ENCODE measurements around the gene IL1B. TPM values are rescaled to one million over a fixed set of nuclear protein-coding genes. Genes with fewer than 3 reads are reported as not detected.

Gene IL1B
- polyA plus RNA-seq, 1 of the 3 experiments (the other 2 are of a cell fraction): 0.25 TPM

- H3F3A ChIP-seq (replicated peaks; ENCODE audit: insufficient read depth): peaks cover 6% of the 10 kb centered on the region
- H2AFZ ChIP-seq (ENCODE audit: low read depth): peak overlapping the region; percentile 39; the same call in 1 of the 2 replicates
- WGBS (ENCODE audit: low lambda C conversion rate): 29% methylated on average over 2 of the region's 2 CpGs
- no peaks in the 10 kb centered on the region for H3K9me3 ChIP-seq
- no peaks in the 10 kb centered on the region for H3K27me3 ChIP-seq (ENCODE audit: insufficient read depth)
- DNase-seq: no peak
- CTCF ChIA-PET: no interaction called here
- no peak overlapping the region for H3K9ac ChIP-seq
- no peak overlapping the region for H3K4me2 ChIP-seq
- no peak overlapping the region for H3K27ac ChIP-seq (ENCODE audit: low read depth in 2 of 2, low read length in 1 of 2)
- no peaks in the 10 kb centered on the region for H3K9me2 ChIP-seq
- peaks cover 0 to 7% of the 10 kb centered on the region in 2 experiments; a peak in 1 of 4 replicates for H3K4me1 ChIP-seq (ENCODE audit: control insufficient read depth in 1 of 2, insufficient read depth in 2 of 2, low read depth in 1 of 2, low read length in 1 of 2)
- no peaks in the 10 kb centered on the region for H3K36me3 ChIP-seq (replicated peaks in 1 of 2; ENCODE audit: control insufficient read depth in 1 of 2, insufficient read depth in 2 of 2, low read length in 1 of 2)
- H3K79me2 ChIP-seq (ENCODE audit: insufficient read depth): no peaks in the 10 kb centered on the region
- no peaks in the 10 kb centered on the region for H4K20me1 ChIP-seq (ENCODE audit: insufficient read depth)
- TF ChIP-seq POLR2AphosphoS5 (IDR thresholded peaks at IDR 0.05; ENCODE audit: low read depth, low read length): no peak
- no peak for TF ChIP-seq SIN3A (IDR thresholded peaks at IDR 0.05; ENCODE audit: borderline replicate concordance, low read depth, low read length)
- TF ChIP-seq RFX5 (IDR thresholded peaks at IDR 0.05; ENCODE audit: low read length): no peak
- TF ChIP-seq RCOR1 (IDR thresholded peaks at IDR 0.05; ENCODE audit: low read length): no peak
- TF ChIP-seq EZH2phosphoT487 (IDR thresholded peaks at IDR 0.05; ENCODE audit: borderline replicate concordance, low read depth): no peak
- TF ChIP-seq NFIC (IDR thresholded peaks at IDR 0.05; ENCODE audit: borderline replicate concordance): no peak
- TF ChIP-seq FOSL2 (IDR thresholded peaks at IDR 0.05; ENCODE audit: borderline replicate concordance, low read depth): no peak
- no peak for TF ChIP-seq REST (IDR thresholded peaks at IDR 0.05; ENCODE audit: low read depth, low read length)
- TF ChIP-seq SMC3 (IDR thresholded peaks at IDR 0.05; ENCODE audit: low read depth, low read length): no peak
- TF ChIP-seq MEF2A (IDR thresholded peaks at IDR 0.05; ENCODE audit: borderline replicate concordance, low read depth): no peak
- no peak for TF ChIP-seq YY1 (IDR thresholded peaks at IDR 0.05; ENCODE audit: low read depth)
- TF ChIP-seq, protein P1, sequence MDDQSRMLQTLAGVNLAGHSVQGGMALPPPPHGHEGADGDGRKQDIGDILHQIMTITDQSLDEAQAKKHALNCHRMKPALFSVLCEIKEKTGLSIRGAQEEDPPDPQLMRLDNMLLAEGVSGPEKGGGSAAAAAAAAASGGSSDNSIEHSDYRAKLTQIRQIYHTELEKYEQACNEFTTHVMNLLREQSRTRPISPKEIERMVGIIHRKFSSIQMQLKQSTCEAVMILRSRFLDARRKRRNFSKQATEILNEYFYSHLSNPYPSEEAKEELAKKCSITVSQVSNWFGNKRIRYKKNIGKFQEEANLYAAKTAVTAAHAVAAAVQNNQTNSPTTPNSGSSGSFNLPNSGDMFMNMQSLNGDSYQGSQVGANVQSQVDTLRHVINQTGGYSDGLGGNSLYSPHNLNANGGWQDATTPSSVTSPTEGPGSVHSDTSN (IDR thresholded peaks at IDR 0.05): no peak
- POLR2A ChIA-PET: no interaction called here
- no peak overlapping the region for H3K4me3 ChIP-seq (ENCODE audit: low read depth in 2 of 2, low read length in 1 of 2)
These were observed 22.3 kb downstream of the IL1B start for GRCh38 chr2:112814278-112814677.

DNA sequence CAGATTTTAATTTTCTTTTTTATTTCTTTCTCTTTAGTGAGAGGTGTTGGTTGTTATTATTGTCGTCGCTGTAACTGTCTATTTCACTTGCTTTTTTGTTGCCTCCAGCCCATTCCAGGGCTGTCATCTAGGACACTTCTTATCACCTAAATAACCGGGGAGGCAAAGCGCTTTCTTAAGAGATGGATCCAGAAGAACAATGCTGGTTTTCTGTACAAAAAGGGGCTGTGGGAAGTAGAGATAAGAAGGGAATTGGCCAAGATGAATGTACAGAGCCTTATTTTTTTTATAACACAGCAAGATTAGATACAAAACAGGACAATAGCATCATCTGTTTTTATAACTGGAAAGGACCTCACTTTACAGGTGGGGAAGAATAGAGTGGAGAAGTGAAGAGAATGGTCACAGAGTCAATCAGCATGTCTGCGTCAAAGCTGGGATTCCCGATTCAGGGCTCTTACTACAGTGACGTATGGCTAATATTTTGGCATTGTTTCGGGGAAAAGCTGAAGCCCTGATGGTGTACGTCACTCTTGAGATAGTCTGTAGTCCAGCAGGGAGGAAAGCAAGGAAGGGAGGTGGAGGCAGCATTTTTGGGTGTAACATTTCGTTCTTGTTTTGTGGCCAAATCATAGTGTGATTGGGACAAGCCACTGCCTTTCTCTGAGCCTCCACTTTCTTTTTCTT lies 23.2 kb downstream of the IL1B start:
- no peak overlapping the region for H3K9ac ChIP-seq
- H3K36me3 ChIP-seq (replicated peaks in 1 of 2; ENCODE audit: control insufficient read depth in 1 of 2, insufficient read depth in 2 of 2, low read length in 1 of 2): no peaks in the 10 kb centered on the region
- H2AFZ ChIP-seq (ENCODE audit: low read depth): no peak overlapping the region
- no peaks in the 10 kb centered on the region for H3K27me3 ChIP-seq (ENCODE audit: insufficient read depth)
- TF ChIP-seq GABPA (IDR thresholded peaks at IDR 0.05; ENCODE audit: low read depth) (no peak), TEAD4 (IDR thresholded peaks at IDR 0.05; ENCODE audit: borderline replicate concordance, insufficient read depth) (no peak), POLR2AphosphoS5 (IDR thresholded peaks at IDR 0.05; ENCODE audit: low read depth, low read length) (no peak), RAD21 (IDR thresholded peaks at IDR 0.05; ENCODE audit: low read length) (no peak), TAF1 (IDR thresholded peaks at IDR 0.05; ENCODE audit: borderline replicate concordance, low read depth, low read length) (no peak), GATA2 (CRISPR knock-in tag; IDR thresholded peaks at IDR 0.05) (no peak), FOXJ3 (CRISPR knock-in tag; IDR thresholded peaks at IDR 0.05) (no peak), FOSL2 (IDR thresholded peaks at IDR 0.05; ENCODE audit: borderline replicate concordance, low read depth) (no peak)
- TF ChIP-seq, protein P2, sequence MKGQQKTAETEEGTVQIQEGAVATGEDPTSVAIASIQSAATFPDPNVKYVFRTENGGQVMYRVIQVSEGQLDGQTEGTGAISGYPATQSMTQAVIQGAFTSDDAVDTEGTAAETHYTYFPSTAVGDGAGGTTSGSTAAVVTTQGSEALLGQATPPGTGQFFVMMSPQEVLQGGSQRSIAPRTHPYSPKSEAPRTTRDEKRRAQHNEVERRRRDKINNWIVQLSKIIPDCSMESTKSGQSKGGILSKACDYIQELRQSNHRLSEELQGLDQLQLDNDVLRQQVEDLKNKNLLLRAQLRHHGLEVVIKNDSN (IDR thresholded peaks at IDR 0.05; ENCODE audit: borderline replicate concordance, low read depth): no peak
- TF ChIP-seq, protein P3, sequence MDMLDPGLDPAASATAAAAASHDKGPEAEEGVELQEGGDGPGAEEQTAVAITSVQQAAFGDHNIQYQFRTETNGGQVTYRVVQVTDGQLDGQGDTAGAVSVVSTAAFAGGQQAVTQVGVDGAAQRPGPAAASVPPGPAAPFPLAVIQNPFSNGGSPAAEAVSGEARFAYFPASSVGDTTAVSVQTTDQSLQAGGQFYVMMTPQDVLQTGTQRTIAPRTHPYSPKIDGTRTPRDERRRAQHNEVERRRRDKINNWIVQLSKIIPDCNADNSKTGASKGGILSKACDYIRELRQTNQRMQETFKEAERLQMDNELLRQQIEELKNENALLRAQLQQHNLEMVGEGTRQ (IDR thresholded peaks at IDR 0.05; ENCODE audit: borderline replicate concordance, low read depth, low read length): no peak
- H3F3A ChIP-seq (replicated peaks; ENCODE audit: insufficient read depth): peaks cover 6% of the 10 kb centered on the region
- no peaks in the 10 kb centered on the region for H3K79me2 ChIP-seq (ENCODE audit: insufficient read depth)
- ChIA-PET POLR2A (no interaction called here), CTCF (no interaction called here)
- H3K4me2 ChIP-seq: no peak overlapping the region
- H3K4me1 ChIP-seq (ENCODE audit: control insufficient read depth in 1 of 2, insufficient read depth in 2 of 2, low read depth in 1 of 2, low read length in 1 of 2): peaks cover 0 to 7% of the 10 kb centered on the region in 2 experiments; a peak in 1 of 4 replicates
- no peak overlapping the region for H3K27ac ChIP-seq (ENCODE audit: low read depth in 2 of 2, low read length in 1 of 2)
- no peaks in the 10 kb centered on the region for H3K9me2 ChIP-seq
- H3K9me3 ChIP-seq: no peaks in the 10 kb centered on the region
- DNase-seq: no peak
- H4K20me1 ChIP-seq (ENCODE audit: insufficient read depth): no peaks in the 10 kb centered on the region
- 87% methylated on average over 10 of the region's 10 CpGs for WGBS (ENCODE audit: low lambda C conversion rate)
- no peak overlapping the region for H3K4me3 ChIP-seq (ENCODE audit: low read depth in 2 of 2, low read length in 1 of 2)
